ENCODE measurements around the gene AMIGO3.

DNA sequence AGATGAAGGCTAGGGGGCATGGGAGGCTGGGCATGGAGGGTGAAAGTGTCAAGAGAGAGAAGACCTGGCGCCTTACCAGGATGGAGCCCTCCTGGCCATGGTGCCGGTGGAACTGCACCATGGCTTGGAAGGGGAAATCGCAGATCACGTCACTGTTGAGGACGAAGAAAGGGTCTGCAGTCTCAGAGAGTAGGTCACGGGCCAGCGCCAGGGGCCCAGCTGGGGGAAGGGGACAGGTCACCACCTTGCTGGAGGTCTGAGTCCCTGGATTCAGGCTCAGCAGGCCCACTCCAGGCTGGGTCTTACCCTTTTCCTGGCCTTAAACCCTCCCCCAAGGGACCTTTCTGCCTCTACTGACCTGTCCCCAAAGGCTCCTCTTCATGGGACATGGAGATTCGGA, 3.4 kb upstream of the AMIGO3 start:
- no peak for TF ChIP-seq ZBTB10 (tag by site-specific recombination; IDR thresholded peaks at IDR 0.05)
- TF ChIP-seq ZFP3 (tag by site-specific recombination; IDR thresholded peaks at IDR 0.05; ENCODE audit: low read depth): no peak
- no peak for TF ChIP-seq ZNF10 (tag by site-specific recombination; IDR thresholded peaks at IDR 0.05)
- TF ChIP-seq CTCF (tag by site-specific recombination; IDR thresholded peaks at IDR 0.05): no peak
- TF ChIP-seq PRDM2 (tag by site-specific recombination; IDR thresholded peaks at IDR 0.05; ENCODE audit: borderline replicate concordance): no peak
- no peak for TF ChIP-seq FEZF1 (tag by site-specific recombination; IDR thresholded peaks at IDR 0.05)
- no peak for TF ChIP-seq ZNF664 (tag by site-specific recombination; IDR thresholded peaks at IDR 0.05)
- no peak for TF ChIP-seq ZSCAN5A (tag by site-specific recombination; IDR thresholded peaks at IDR 0.05)
- no peak for TF ChIP-seq ZBTB20 (tag by site-specific recombination; IDR thresholded peaks at IDR 0.05)

Measured in HEK293 (cell line).